Pancreas (tissue), 10 donors: ENCODE data around the gene ENDOU. TPM values are rescaled to one million over a fixed set of nuclear protein-coding genes. Genes with fewer than 3 reads are reported as not detected.
A peak's percentile ranks its signal among the peaks of the same experiment; 100 is the strongest.

Source experiments
- ATAC-seq, 4 donors: fragments of 200-7000 bp; cut with Tn5 transposase; one replicate each; pipeline versions ENCODE4 v1.8.0 to v1.9.1; 2020; ENCODE audit warnings: mild to moderate bottlenecking in 4 of 4, moderate library complexity in 4 of 4
- DNase-seq, 6 donors: peaks; one replicate each; pipeline ENCODE4 v3.0.0-alpha.2; 2020
- FAIRE-seq: peaks from 2 replicates; lab custom pipeline; 2012; peaks lifted over from hg19 to GRCh38; lab: Jason Lieb, UNC
- H3K27ac ChIP-seq, 4 donors: fragments of 200-600 bp; sonication (generic); 1 replicate in 3 of 4; 2 replicates in 1 of 4; pipeline versions ENCODE4 v1.5.0 to v1.8.0; 2020
- H3K27me3 ChIP-seq, 4 donors: fragments of 200-600 bp; one replicate each; pipeline ENCODE4 v1.8.0; 2021
- H3K36me3 ChIP-seq, 3 donors: fragments of 200-600 bp; sonication (generic) in 1 of 3; one replicate each; pipeline versions ENCODE4 v1.5.0 to v1.8.0; 2020 to 2021
- H3K4me1 ChIP-seq, 3 donors: fragments of 200-600 bp; one replicate each; pipeline ENCODE4 v1.8.0; 2021
- H3K4me3 ChIP-seq, 4 donors: fragments of 200-600 bp; sonication (generic) in 2 of 4; one replicate each; pipeline versions ENCODE4 v1.5.0 to v1.8.0; 2020 to 2021
- H3K9me3 ChIP-seq, 4 donors: fragments of 200-600 bp; one replicate each; pipeline ENCODE4 v1.8.0; 2021
- CTCF ChIP-seq, 4 donors: fragments of 200-600 bp; sonication (generic) in 3 of 4; IDR thresholded peaks; one replicate each; pipeline versions ENCODE4 v1.5.0 to v1.8.0; 2021; ENCODE audit warnings: antibody characterized with exemption in 4 of 4
- WGBS, 2 donors: extraction: QIAGEN DNeasy Blood & Tissue Kit; methylation state at CpG; one replicate each; pipeline ENCODE4 v1.1.7; 2013; 5-methylcytosine and 5-hydroxymethylcytosine counted together
- intact Hi-C, 3 donors: fragments of 100-400 bp; cut with DNase I; formaldehyde crosslinking; loops; one replicate each; pipeline versions ENCODE4 v1.11.1 to v1.14.2; 2022
- polyA plus RNA-seq, 2 donors: library from polyadenylated mRNA; stranded (reverse); fragments of 200-250 nt; gene quantifications; one replicate each; pipeline ENCODE4 v1.2.3, GENCODE V29; 2013
- total RNA-seq, 6 donors: library from RNA; stranded (reverse); fragmentation: NEBNext Ultra II Directional in 4 of 6; extraction: Animal tissue kit (Norgen Biotek cat#: 25700) in 4 of 6; gene quantifications; one replicate each; pipeline versions ENCODE4 v1.2.1 to v1.2.4, GENCODE V29; 2021 to 2023
- donor health status: healthy with polysubstance abuse.
- donor health status: DM: no; HTN: no; CAD: no; lungs with moderate emphysema.
- donor health status: DM: no; HTN: no; CAD: no.
- donor health status: control.
- donor health status: control.
- donor health status: Bipolar disorder and iron deficiency.
- donor health status: DM: yes; HTN: yes; CAD: no.
- donor health status: DM: no; HTN: no; CAD: no.
- donor health status: DM: no; HTN: no; CAD: no.
- donor health status: DM: yes; HTN: yes; CAD: no.

Gene ENDOU
- total RNA-seq = under 1 TPM in 1 of 6 donors, not detected in 5; 0.20 TPM
- under 1 TPM; 0.11 to 0.23 TPM for polyA plus RNA-seq

- DNase-seq = no peak
- WGBS, 2 donors = 91 to 93% methylated on average over 8 of the region's 8 CpGs
- no peak within 1 kb of the TSS for H3K27ac ChIP-seq
These were observed at the start of gene ENDOU for GRCh38 chr12:47725091-47725772. Gene ENDOU, minus strand, starts transcription at chr12:47725490. Its CDS starts 77 bp downstream, at chr12:47725413.

GRCh38 chr12:47774663-47775062 is 49.4 kb upstream of the ENDOU start:
- DNase-seq (no peak), FAIRE-seq (no peak), ATAC-seq (no peak)
- Histone ChIP-seq H3K4me3 (no peak overlapping the region), H3K27ac (no peak overlapping the region), H3K4me1 (peaks cover 0 to 16% (median 0%) of the 10 kb centered on the region in 3 donors), H3K9me3 (no peaks in the 10 kb centered on the region), H3K36me3 (no peaks in the 10 kb centered on the region), H3K27me3 (no peaks in the 10 kb centered on the region)
- no peak for TF ChIP-seq CTCF (IDR thresholded peaks at IDR 0.05)
- 93 to 95% methylated on average over 7 of the region's 7 CpGs for WGBS, 2 donors
- intact Hi-C loops = loop anchor here in 2 of 3 donors (5.0 to 10.0 kb wide), 3 partner anchors 32 to 742 kb away; no protein-coding TSS in a partner anchor

More at GRCh38 chr12:47725091-47725772, at the start of gene ENDOU:
- Histone ChIP-seq H3K4me3 (no peak within 1 kb of the TSS), H3K9me3 (no peaks in the 10 kb centered on the region), H3K4me1 (peaks cover 3 to 9% (median 6%) of the 10 kb centered on the region in 3 donors), H3K27me3 (no peaks in the 10 kb centered on the region), H3K36me3 (no peaks in the 10 kb centered on the region)
- no peak for FAIRE-seq
- ATAC-seq = no peak
- intact Hi-C loops = no loop called here
- no peak for TF ChIP-seq CTCF (IDR thresholded peaks at IDR 0.05)

GRCh38 chr12:47773858-47774580 is 48.7 kb upstream of the ENDOU start:
- DNase-seq = peak in 1 of 6 donors; percentile 51
- Histone ChIP-seq H3K27me3 (no peaks in the 10 kb centered on the region), H3K36me3 (no peaks in the 10 kb centered on the region), H3K4me3 (peak overlapping the region; percentile 54 to 96 (median 93)), H3K27ac (peak overlapping the region in 3 of 4 donors; percentile 66 to 83 (median 73)), H3K4me1 (peaks cover 0 to 16% (median 0%) of the 10 kb centered on the region in 3 donors), H3K9me3 (no peaks in the 10 kb centered on the region)
- no peak for ATAC-seq
- FAIRE-seq = no peak
- intact Hi-C loops = loop anchor here in 1 of 3 donors (10.0 kb wide), 1 partner anchor 59 kb away; no protein-coding TSS in a partner anchor
- WGBS, 2 donors = 35 to 41% methylated on average over 14 of the region's 14 CpGs
- TF ChIP-seq CTCF (IDR thresholded peaks at IDR 0.05) = no peak

- H3K4me1 ChIP-seq = peaks cover 0 to 16% (median 0%) of the 10 kb centered on the region in 3 donors
- no peaks in the 10 kb centered on the region for H3K27me3 ChIP-seq
- H3K9me3 ChIP-seq = no peaks in the 10 kb centered on the region
- H3K27ac ChIP-seq = peak within 1 kb of the TSS; percentile 66 to 83 (median 78)
- H3K4me3 ChIP-seq = peak within 1 kb of the TSS; percentile 54 to 96 (median 93)
- intact Hi-C loops = loop anchor here in 1 of 3 donors (10.0 kb wide), 1 partner anchor 58 kb away; no protein-coding TSS in a partner anchor
- peak in 1 of 4 donors; percentile 14 for TF ChIP-seq CTCF (IDR thresholded peaks at IDR 0.05)
- ATAC-seq (peak; percentile 91 to 97 (median 94)), FAIRE-seq (no peak), DNase-seq (peak; percentile 63 to 94 (median 85))
- no peaks in the 10 kb centered on the region for H3K36me3 ChIP-seq
- WGBS, 2 donors = 0 to 1% methylated on average over 64 to 106 of the region's 106 CpGs
These were observed 48.0 kb upstream of the ENDOU start, which contains the start of gene SLC48A1 for GRCh38 chr12:47773062-47773857. Gene SLC48A1, plus strand, starts transcription at chr12:47773238. Its CDS starts 67 bp downstream, at chr12:47773305.
